Gastrocnemius medialis (tissue), 4 donors: ENCODE results near the gene BAHCC1. TPM values are rescaled to one million over a fixed set of nuclear protein-coding genes. Genes with fewer than 3 reads are reported as not detected.

Experiments used
- ATAC-seq, 2 donors: fragments of 150-250 bp; one replicate each; pipeline ENCODE4 v1.9.1; 2016
- DNase-seq, 2 donors: peaks; one replicate each; pipeline ENCODE4 v3.0.0-alpha.2; 2019
- H3K27ac ChIP-seq, 4 donors: fragments of 200-600 bp; sonication (generic); 1 replicate in 1 of 4; 2 replicates in 3 of 4; pipeline ENCODE4 v1.5.1; 2016 to 2018; ENCODE audit warnings: mild to moderate bottlenecking in 2 of 4, moderate library complexity in 1 of 4
- H3K27me3 ChIP-seq, 3 donors: fragments of 200-600 bp; sonication (generic) in 2 of 3; 1 replicate in 1 of 3; 2 replicates in 2 of 3; pipeline versions ENCODE4 v1.5.1 to v1.6.0; 2016 to 2019; ENCODE audit warnings: mild to moderate bottlenecking in 1 of 3, moderate library complexity in 1 of 3
- H3K36me3 ChIP-seq, 2 donors: fragments of 200-600 bp; sonication (generic) in 1 of 2; one replicate each; pipeline ENCODE4 v1.5.1; 2017 to 2018
- H3K4me1 ChIP-seq, 2 donors: fragments of 200-600 bp; sonication (generic) in 1 of 2; one replicate each; pipeline ENCODE4 v1.5.1; 2016 to 2017; ENCODE audit warnings: mild to moderate bottlenecking in 2 of 2
- H3K4me3 ChIP-seq, 4 donors: fragments of 200-600 bp; sonication (generic) in 3 of 4; 1 replicate in 1 of 4; 2 replicates in 3 of 4; pipeline ENCODE4 v1.5.1; 2016 to 2019; ENCODE audit warnings: mild to moderate bottlenecking in 2 of 4
- H3K9me3 ChIP-seq, 3 donors: fragments of 200-600 bp; sonication (generic) in 2 of 3; 1 replicate in 1 of 3; 2 replicates in 2 of 3; pipeline ENCODE4 v1.5.1; 2016 to 2019
- POLR2A ChIP-seq, 2 donors: fragments of 450-650 bp; IDR thresholded peaks; one replicate each; pipeline ENCODE4 v1.6.1; 2017; ENCODE audit warnings: antibody characterized with exemption in 2 of 2, mild to moderate bottlenecking in 2 of 2, moderate library complexity in 2 of 2
- in situ Hi-C, 4 donors: fragments of 200-750 bp; cut with MboI; loops; one replicate each; pipeline versions ENCODE4 v1.15.0 to v1.8.0; 2017; ENCODE audit warnings: low sequenced_read_pairs in 4 of 4
- intact Hi-C: fragments of 100-400 bp; cut with DNase I; formaldehyde crosslinking; loops from one replicate; pipeline ENCODE4 v1.15.1; 2023; ENCODE audit warnings: low total_unique reads
- total RNA-seq, 4 donors: library from RNA; depleted of rRNA; stranded (reverse); fragments of >200 nt; gene quantifications; one replicate each; pipeline versions ENCODE4 v1.1.0 to v1.2.3, GENCODE V29; 2016
- TF ChIP-seq, protein P1 (sequence below), 5 experiments: fragments of 450-650 bp in 3 of 5; fragments of 200-600 bp in 2 of 5; sonication (generic) in 2 of 5; IDR thresholded peaks in 4 of 5; conservative IDR thresholded peaks in 1 of 5; 1 replicate in 4 of 5; 2 replicates in 1 of 5; pipeline ENCODE4 v1.5.1; 2016 to 2019; ENCODE audit warnings: antibody characterized with exemption in 5 of 5, mild to moderate bottlenecking in 3 of 5, moderate library complexity in 3 of 5

The BAHCC1 gene
- total RNA-seq, 4 donors from 2014 or later: 2.5 to 8.4 (median 5.8) TPM

DNA sequence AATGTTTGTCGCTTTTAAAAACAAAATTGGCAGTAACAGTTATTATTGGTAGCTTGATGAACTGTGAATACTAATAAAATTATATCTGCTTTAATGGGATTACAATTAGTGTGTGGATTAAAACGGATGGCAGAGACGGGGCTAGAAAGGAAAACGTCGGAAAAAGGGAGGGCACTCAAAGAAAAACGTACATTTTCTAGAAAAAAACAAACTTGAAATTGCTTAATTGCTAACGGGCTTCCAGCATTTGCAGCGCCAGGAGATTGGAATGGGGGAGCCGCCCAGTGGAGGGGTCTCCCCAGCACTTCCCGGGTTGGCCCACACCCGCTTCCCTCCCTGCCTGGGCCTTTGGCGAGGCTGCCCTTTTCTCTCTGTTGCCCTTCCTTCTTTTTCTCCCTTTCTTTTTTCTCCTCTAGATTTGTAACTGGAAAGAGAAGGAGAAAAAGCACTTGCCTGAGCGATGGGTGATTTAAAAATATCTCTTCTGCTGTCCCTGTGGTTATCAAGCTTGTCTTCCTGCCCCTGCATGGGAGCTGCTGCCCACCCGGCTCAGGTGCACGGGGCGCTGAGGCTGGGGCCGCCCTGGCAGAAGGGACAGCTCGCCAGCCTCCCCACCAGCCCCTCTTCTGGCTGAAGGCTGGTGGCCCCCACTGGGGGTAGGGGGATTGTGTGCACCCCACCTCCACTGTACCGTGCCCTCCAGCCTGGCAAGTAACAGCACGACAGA, 5.9 kb downstream of the BAHCC1 start:
- no peak for ATAC-seq
- in situ Hi-C loops (no loop called here), intact Hi-C loops (loop anchor here (2.0 kb wide), 2 partner anchors 28 to 80 kb away; no protein-coding TSS in a partner anchor)
- H3K27me3 ChIP-seq: no peaks in the 10 kb centered on the region
- peak in 1 of 2 donors; percentile 49 for DNase-seq
- peak overlapping the region; percentile 98 to 99 (median 99) for H3K27ac ChIP-seq
- TF ChIP-seq POLR2A (IDR thresholded peaks at IDR 0.05): no peak
- TF ChIP-seq, protein P1, sequence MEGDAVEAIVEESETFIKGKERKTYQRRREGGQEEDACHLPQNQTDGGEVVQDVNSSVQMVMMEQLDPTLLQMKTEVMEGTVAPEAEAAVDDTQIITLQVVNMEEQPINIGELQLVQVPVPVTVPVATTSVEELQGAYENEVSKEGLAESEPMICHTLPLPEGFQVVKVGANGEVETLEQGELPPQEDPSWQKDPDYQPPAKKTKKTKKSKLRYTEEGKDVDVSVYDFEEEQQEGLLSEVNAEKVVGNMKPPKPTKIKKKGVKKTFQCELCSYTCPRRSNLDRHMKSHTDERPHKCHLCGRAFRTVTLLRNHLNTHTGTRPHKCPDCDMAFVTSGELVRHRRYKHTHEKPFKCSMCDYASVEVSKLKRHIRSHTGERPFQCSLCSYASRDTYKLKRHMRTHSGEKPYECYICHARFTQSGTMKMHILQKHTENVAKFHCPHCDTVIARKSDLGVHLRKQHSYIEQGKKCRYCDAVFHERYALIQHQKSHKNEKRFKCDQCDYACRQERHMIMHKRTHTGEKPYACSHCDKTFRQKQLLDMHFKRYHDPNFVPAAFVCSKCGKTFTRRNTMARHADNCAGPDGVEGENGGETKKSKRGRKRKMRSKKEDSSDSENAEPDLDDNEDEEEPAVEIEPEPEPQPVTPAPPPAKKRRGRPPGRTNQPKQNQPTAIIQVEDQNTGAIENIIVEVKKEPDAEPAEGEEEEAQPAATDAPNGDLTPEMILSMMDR (IDR thresholded peaks at IDR 0.05 in 4 of 5, conservative IDR thresholded peaks at IDR 0.05 in 1 of 5): no peak
- peaks cover 49 to 66% of the 10 kb centered on the region in 2 donors for H3K4me1 ChIP-seq
- H3K9me3 ChIP-seq: no peaks in the 10 kb centered on the region
- peak overlapping the region; percentile 72 to 93 (median 84) for H3K4me3 ChIP-seq
- no peaks in the 10 kb centered on the region for H3K36me3 ChIP-seq

DNA sequence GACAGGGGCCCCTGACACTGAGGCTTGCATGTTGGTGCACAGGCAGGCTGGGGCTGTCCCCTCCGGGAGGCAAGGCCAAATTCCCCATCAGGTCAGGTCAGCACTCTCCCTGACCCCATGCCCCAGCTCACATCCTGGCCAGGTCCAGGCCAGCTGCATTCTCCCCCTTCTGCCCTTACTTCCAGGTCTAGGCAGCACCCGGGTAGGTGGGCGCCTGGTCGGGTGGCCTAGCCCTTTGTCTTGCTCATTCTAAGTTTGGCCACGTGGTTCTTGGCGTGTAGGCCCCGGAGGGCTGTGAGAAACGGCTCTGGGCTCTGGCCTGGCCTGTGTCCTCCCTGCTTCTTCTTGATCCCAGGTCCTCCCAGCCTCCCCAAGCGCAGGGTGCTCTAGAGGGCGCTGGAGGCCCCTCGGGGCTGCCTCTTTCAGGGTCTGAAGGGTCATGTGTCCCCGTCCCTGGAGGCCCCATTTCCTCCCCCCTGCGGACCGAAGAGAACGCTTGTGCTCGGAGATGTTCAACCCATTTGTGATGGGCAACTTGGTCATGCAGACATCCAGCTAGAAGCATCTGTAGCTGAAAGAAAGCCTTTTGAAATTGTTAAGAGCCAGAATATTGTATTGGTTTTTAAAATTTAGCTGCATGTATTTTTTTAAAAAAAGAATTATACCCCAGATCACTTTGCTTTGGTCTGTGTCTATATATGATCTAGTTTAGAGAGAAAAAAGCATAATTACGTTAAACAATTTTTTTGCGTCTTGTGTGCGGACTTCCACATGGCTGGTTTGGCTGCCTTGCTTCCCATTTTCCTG, 6.7 kb downstream of the BAHCC1 start:
- DNase-seq: peak in 1 of 2 donors; percentile 54
- in situ Hi-C loops: no loop called here
- H3K27ac ChIP-seq: peak overlapping the region; percentile 98 to 99 (median 99)
- no peaks in the 10 kb centered on the region for H3K9me3 ChIP-seq
- ATAC-seq: no peak
- peaks cover 57 to 74% of the 10 kb centered on the region in 2 donors for H3K4me1 ChIP-seq
- H3K4me3 ChIP-seq: peak overlapping the region in 1 of 4 donors; percentile 28
- no peaks in the 10 kb centered on the region for H3K36me3 ChIP-seq
- intact Hi-C loops: loop anchor here (2.0 kb wide), 2 partner anchors 27 to 79 kb away; no protein-coding TSS in a partner anchor
- H3K27me3 ChIP-seq: no peaks in the 10 kb centered on the region
- TF ChIP-seq, protein P1 (IDR thresholded peaks at IDR 0.05 in 4 of 5, conservative IDR thresholded peaks at IDR 0.05 in 1 of 5): peak in 1 of 5 experiments; percentile 39
- no peak for TF ChIP-seq POLR2A (IDR thresholded peaks at IDR 0.05)

DNA sequence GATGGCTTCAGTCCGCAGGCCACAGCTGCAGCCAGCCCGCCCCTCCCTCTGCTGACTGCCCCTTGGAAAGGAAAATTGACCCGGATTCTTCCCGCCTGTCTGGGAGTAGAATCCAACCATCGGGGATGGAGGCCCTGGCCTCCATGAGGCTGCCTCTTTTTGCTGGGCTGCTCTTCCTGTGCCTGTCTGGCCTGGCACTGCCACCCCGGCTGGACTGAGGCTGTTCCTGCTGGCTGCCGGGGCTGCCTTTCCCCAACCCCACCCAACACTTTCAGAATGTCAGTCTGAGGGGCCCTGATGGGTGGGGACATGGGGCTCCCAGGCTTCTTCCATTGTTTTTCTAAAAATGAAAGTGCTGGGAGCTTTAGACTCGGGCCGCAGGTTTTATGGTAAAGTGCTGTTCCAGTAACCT, 7.3 kb downstream of the BAHCC1 start:
- in situ Hi-C loops (no loop called here), intact Hi-C loops (no loop called here)
- no peaks in the 10 kb centered on the region for H3K27me3 ChIP-seq
- no peak for ATAC-seq
- no peaks in the 10 kb centered on the region for H3K36me3 ChIP-seq
- H3K9me3 ChIP-seq: no peaks in the 10 kb centered on the region
- H3K4me1 ChIP-seq: peaks cover 61 to 78% of the 10 kb centered on the region in 2 donors
- TF ChIP-seq, protein P1 (IDR thresholded peaks at IDR 0.05 in 4 of 5, conservative IDR thresholded peaks at IDR 0.05 in 1 of 5): no peak
- no peak for TF ChIP-seq POLR2A (IDR thresholded peaks at IDR 0.05)
- DNase-seq: no peak
- H3K27ac ChIP-seq: peak overlapping the region; percentile 98 to 99 (median 99)
- H3K4me3 ChIP-seq: peak overlapping the region in 3 of 4 donors; percentile 16 to 31 (median 28)

DNA sequence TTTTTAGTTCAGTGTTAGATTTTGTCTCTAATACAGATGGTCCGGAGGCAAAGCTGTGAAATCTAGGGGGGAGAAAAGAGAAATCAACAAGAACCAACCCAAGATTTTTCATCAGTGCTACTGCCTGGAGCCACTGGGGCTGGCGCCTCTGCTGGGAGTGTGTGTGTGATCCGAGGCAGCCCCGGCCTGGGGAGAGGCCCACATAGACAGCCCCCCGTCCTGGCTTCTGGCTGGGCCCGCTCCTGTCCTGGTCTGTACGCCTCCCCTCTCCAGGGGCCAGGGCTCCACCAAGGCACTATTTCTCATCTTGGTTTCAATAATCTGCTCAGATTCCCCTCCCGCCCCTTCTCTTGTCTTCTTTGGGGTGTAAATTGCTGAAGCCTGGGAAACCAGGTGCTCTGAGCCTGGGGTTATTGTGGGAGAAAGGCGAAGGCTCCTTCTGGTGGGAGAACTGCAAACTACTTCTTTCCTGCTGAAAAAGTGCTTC, 7.8 kb downstream of the BAHCC1 start:
- DNase-seq (no peak), ATAC-seq (no peak)
- Histone ChIP-seq H3K27ac (peak overlapping the region; percentile 98 to 99 (median 99)), H3K4me3 (peak overlapping the region in 1 of 4 donors; percentile 28), H3K4me1 (peaks cover 61 to 73% of the 10 kb centered on the region in 2 donors), H3K9me3 (no peaks in the 10 kb centered on the region), H3K27me3 (no peaks in the 10 kb centered on the region), H3K36me3 (no peaks in the 10 kb centered on the region)
- intact Hi-C loops: no loop called here
- in situ Hi-C loops: no loop called here
- TF ChIP-seq POLR2A (IDR thresholded peaks at IDR 0.05): no peak
- TF ChIP-seq, protein P1 (IDR thresholded peaks at IDR 0.05 in 4 of 5, conservative IDR thresholded peaks at IDR 0.05 in 1 of 5): no peak
